Upper lobe of left lung (tissue), 4 donors: ENCODE data around the gene PRDM12.

Experiments used
- EP300 ChIP-seq, 4 donors: sonication (generic); formaldehyde crosslinking; IDR thresholded peaks; one replicate each; pipeline ENCODE4 v1.5.1; 2017; ENCODE audit warnings: antibody characterized with exemption in 4 of 4, control low read depth in 2 of 4
- POLR2A ChIP-seq, 4 donors: fragments of 450-650 bp; IDR thresholded peaks; one replicate each; pipeline ENCODE4 v1.5.1; 2016 to 2017; ENCODE audit warnings: antibody characterized with exemption in 4 of 4, mild to moderate bottlenecking in 2 of 4
- POLR2AphosphoS5 ChIP-seq, 2 donors: sonication (generic); formaldehyde crosslinking; IDR thresholded peaks; one replicate each; pipeline ENCODE4 v1.5.1; 2017; ENCODE audit warnings: antibody characterized with exemption in 2 of 2
- TF ChIP-seq, protein P1 (sequence below), 6 experiments: fragments of 450-650 bp in 4 of 6; fragments of 200-600 bp in 2 of 6; sonication (generic) in 2 of 6; IDR thresholded peaks; one replicate each; pipeline ENCODE4 v1.5.1; 2016 to 2019; ENCODE audit warnings: antibody characterized with exemption in 6 of 6

GRCh38 chr9:130634801-130635200, 29.6 kb upstream of the PRDM12 start:
- TF ChIP-seq, protein P1, sequence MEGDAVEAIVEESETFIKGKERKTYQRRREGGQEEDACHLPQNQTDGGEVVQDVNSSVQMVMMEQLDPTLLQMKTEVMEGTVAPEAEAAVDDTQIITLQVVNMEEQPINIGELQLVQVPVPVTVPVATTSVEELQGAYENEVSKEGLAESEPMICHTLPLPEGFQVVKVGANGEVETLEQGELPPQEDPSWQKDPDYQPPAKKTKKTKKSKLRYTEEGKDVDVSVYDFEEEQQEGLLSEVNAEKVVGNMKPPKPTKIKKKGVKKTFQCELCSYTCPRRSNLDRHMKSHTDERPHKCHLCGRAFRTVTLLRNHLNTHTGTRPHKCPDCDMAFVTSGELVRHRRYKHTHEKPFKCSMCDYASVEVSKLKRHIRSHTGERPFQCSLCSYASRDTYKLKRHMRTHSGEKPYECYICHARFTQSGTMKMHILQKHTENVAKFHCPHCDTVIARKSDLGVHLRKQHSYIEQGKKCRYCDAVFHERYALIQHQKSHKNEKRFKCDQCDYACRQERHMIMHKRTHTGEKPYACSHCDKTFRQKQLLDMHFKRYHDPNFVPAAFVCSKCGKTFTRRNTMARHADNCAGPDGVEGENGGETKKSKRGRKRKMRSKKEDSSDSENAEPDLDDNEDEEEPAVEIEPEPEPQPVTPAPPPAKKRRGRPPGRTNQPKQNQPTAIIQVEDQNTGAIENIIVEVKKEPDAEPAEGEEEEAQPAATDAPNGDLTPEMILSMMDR (IDR thresholded peaks at IDR 0.05): no peak
- TF ChIP-seq POLR2AphosphoS5 (IDR thresholded peaks at IDR 0.05): no peak
- no peak for TF ChIP-seq EP300 (IDR thresholded peaks at IDR 0.05)
- TF ChIP-seq POLR2A (IDR thresholded peaks at IDR 0.05): no peak
